ENCODE measurements around the gene KIF7. TPM values are rescaled to one million over a fixed set of nuclear protein-coding genes. Genes with fewer than 3 reads are reported as not detected.

Gene KIF7
- polyA plus RNA-seq, 1 donor (not counting 4 experiments of a cell fraction or from before 2014, with no cell fraction given) = 0.54 TPM

DNA sequence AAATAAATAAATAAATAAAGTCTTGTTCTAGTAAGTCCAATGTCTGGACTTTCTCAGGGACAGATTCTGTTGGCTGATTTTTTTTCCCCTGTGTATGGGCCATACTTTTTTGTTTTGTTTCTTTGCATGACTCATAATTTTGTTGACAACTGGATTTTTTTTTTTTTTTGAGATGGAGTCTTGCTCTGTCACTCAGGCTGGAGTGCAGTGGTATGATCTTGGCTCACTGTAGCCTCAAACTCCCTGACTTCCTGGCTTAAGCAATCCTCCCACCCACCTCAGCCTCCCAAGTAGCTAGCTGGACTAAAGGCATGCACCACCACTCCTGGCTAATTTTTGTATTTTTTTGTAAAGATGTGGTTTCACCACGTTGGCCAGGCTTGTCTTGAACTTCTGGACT is 41.1 kb downstream of the KIF7 start:
- no peaks in the 10 kb centered on the region for H3K27me3 ChIP-seq (ENCODE audit: control insufficient read depth, extremely low read depth, insufficient read depth, low read length)
- H3K4me3 ChIP-seq (ENCODE audit: control insufficient read depth in 2 of 3, extremely low read depth in 1 of 3, insufficient read depth in 2 of 3, low read depth in 1 of 3, low read length in 3 of 3) = no peak overlapping the region
- DNase-seq (ENCODE audit: low read depth, low spot score) (no peak), FAIRE-seq (no peak)
- peaks cover 0 to 10% of the 10 kb centered on the region in 2 experiments for H3K36me3 ChIP-seq (ENCODE audit: control insufficient read depth in 2 of 2, extremely low read depth in 1 of 2, insufficient read depth in 2 of 2, low read length in 2 of 2)
- TF ChIP-seq EZH2 (IDR thresholded peaks at IDR 0.05; ENCODE audit: low read length) = no peak
- TF ChIP-seq, protein P1, sequence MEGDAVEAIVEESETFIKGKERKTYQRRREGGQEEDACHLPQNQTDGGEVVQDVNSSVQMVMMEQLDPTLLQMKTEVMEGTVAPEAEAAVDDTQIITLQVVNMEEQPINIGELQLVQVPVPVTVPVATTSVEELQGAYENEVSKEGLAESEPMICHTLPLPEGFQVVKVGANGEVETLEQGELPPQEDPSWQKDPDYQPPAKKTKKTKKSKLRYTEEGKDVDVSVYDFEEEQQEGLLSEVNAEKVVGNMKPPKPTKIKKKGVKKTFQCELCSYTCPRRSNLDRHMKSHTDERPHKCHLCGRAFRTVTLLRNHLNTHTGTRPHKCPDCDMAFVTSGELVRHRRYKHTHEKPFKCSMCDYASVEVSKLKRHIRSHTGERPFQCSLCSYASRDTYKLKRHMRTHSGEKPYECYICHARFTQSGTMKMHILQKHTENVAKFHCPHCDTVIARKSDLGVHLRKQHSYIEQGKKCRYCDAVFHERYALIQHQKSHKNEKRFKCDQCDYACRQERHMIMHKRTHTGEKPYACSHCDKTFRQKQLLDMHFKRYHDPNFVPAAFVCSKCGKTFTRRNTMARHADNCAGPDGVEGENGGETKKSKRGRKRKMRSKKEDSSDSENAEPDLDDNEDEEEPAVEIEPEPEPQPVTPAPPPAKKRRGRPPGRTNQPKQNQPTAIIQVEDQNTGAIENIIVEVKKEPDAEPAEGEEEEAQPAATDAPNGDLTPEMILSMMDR (optimal IDR thresholded peaks at IDR 0.05 in 1 of 3, IDR thresholded peaks at IDR 0.05 in 1 of 3, conservative IDR thresholded peaks at IDR 0.05 in 1 of 3; ENCODE audit: extremely low read depth in 1 of 3, insufficient read depth in 2 of 3, low read length in 3 of 3) = no peak
- H2AFZ ChIP-seq (ENCODE audit: control insufficient read depth, low read length) = no peak overlapping the region
- dilution Hi-C loops (cut with MboI; ENCODE audit: extremely low pct_ligation_motif_present, low sequenced_read_pairs) = loop anchor here (25.0 kb wide), 1 partner anchor 98 kb away; no protein-coding TSS in a partner anchor
- H3K27ac ChIP-seq (ENCODE audit: control insufficient read depth, insufficient read depth, low read length) = no peak overlapping the region
- no peaks in the 10 kb centered on the region for H3K9me1 ChIP-seq (ENCODE audit: control insufficient read depth, extremely low read depth, insufficient read depth, low read length)
- no peak overlapping the region for H3K4me2 ChIP-seq (ENCODE audit: control insufficient read depth, extremely low read depth, insufficient read depth, low read depth, low read length)
- H3K9me3 ChIP-seq (ENCODE audit: control insufficient read depth, low read depth, low read length) = no peaks in the 10 kb centered on the region
- H3K79me2 ChIP-seq (ENCODE audit: control insufficient read depth, insufficient read depth, low read length) = no peaks in the 10 kb centered on the region
- no peaks in the 10 kb centered on the region for H3K4me1 ChIP-seq (ENCODE audit: control insufficient read depth, extremely low read depth, insufficient read depth, low read length)
- H3K9ac ChIP-seq (ENCODE audit: control insufficient read depth, extremely low read depth, insufficient read depth, low read length) = no peak overlapping the region
- no peaks in the 10 kb centered on the region for H4K20me1 ChIP-seq (ENCODE audit: control insufficient read depth, extremely low read depth, insufficient read depth, low read length)

- no peak overlapping the region for H3K4me2 ChIP-seq (ENCODE audit: control insufficient read depth, extremely low read depth, insufficient read depth, low read depth, low read length)
- FAIRE-seq (no peak), DNase-seq (ENCODE audit: low read depth, low spot score) (no peak)
- H3K36me3 ChIP-seq (ENCODE audit: control insufficient read depth in 2 of 2, extremely low read depth in 1 of 2, insufficient read depth in 2 of 2, low read length in 2 of 2) = peaks cover 0 to 10% of the 10 kb centered on the region in 2 experiments
- no peak overlapping the region for H3K9ac ChIP-seq (ENCODE audit: control insufficient read depth, extremely low read depth, insufficient read depth, low read length)
- no peak overlapping the region for H3K27ac ChIP-seq (ENCODE audit: control insufficient read depth, insufficient read depth, low read length)
- dilution Hi-C loops (cut with MboI; ENCODE audit: extremely low pct_ligation_motif_present, low sequenced_read_pairs) = loop anchor here (25.0 kb wide), 1 partner anchor 99 kb away; no protein-coding TSS in a partner anchor
- no peaks in the 10 kb centered on the region for H3K4me1 ChIP-seq (ENCODE audit: control insufficient read depth, extremely low read depth, insufficient read depth, low read length)
- no peaks in the 10 kb centered on the region for H4K20me1 ChIP-seq (ENCODE audit: control insufficient read depth, extremely low read depth, insufficient read depth, low read length)
- H3K27me3 ChIP-seq (ENCODE audit: control insufficient read depth, extremely low read depth, insufficient read depth, low read length) = no peaks in the 10 kb centered on the region
- H2AFZ ChIP-seq (ENCODE audit: control insufficient read depth, low read length) = no peak overlapping the region
- H3K9me3 ChIP-seq (ENCODE audit: control insufficient read depth, low read depth, low read length) = no peaks in the 10 kb centered on the region
- H3K79me2 ChIP-seq (ENCODE audit: control insufficient read depth, insufficient read depth, low read length) = no peaks in the 10 kb centered on the region
- H3K4me3 ChIP-seq (ENCODE audit: control insufficient read depth in 2 of 3, extremely low read depth in 1 of 3, insufficient read depth in 2 of 3, low read depth in 1 of 3, low read length in 3 of 3) = no peak overlapping the region
- H3K9me1 ChIP-seq (ENCODE audit: control insufficient read depth, extremely low read depth, insufficient read depth, low read length) = no peaks in the 10 kb centered on the region
- TF ChIP-seq, protein P1 (optimal IDR thresholded peaks at IDR 0.05 in 1 of 3, IDR thresholded peaks at IDR 0.05 in 1 of 3, conservative IDR thresholded peaks at IDR 0.05 in 1 of 3; ENCODE audit: extremely low read depth in 1 of 3, insufficient read depth in 2 of 3, low read length in 3 of 3) = no peak
- TF ChIP-seq EZH2 (IDR thresholded peaks at IDR 0.05; ENCODE audit: low read length) = no peak
Measured at GRCh38 chr15:89613031-89613430, 42.2 kb downstream of the KIF7 start.

Data from keratinocyte (primary cell).